Muscle layer of duodenum (tissue), 2 donors: ENCODE results near the gene ECE1.

ENCODE experiments used
- H3K27ac ChIP-seq: one replicate; pipeline ENCODE4 v1.7.0; 2013; ENCODE audit warnings: mild to moderate bottlenecking, low read length
- H3K27me3 ChIP-seq: one replicate; pipeline ENCODE4 v1.7.0; 2013; ENCODE audit warnings: low read depth, mild to moderate bottlenecking, control low read depth, low read length
- H3K36me3 ChIP-seq, 2 donors: one replicate each; pipeline ENCODE4 v1.7.0; 2013; ENCODE audit warnings: low read length in 2 of 2, control low read depth in 1 of 2, mild to moderate bottlenecking in 1 of 2; ENCODE audit not compliant: insufficient read depth in 2 of 2, control insufficient read depth in 1 of 2
- H3K4me1 ChIP-seq, 2 donors: one replicate each; pipeline ENCODE4 v1.7.0; 2013; ENCODE audit warnings: low read length in 2 of 2, mild to moderate bottlenecking in 2 of 2, control low read depth in 1 of 2, moderate library complexity in 1 of 2; ENCODE audit not compliant: insufficient read depth in 2 of 2, control insufficient read depth in 1 of 2
- H3K4me3 ChIP-seq, 2 donors: one replicate each; pipeline ENCODE4 v1.7.0; 2013; ENCODE audit warnings: low read length in 2 of 2, low read depth in 1 of 2, mild to moderate bottlenecking in 1 of 2
- H3K9me3 ChIP-seq, 2 donors: one replicate each; pipeline ENCODE4 v1.7.0; 2013; ENCODE audit warnings: low read length in 2 of 2, control low read depth in 1 of 2, mild to moderate bottlenecking in 1 of 2; ENCODE audit not compliant: control insufficient read depth in 1 of 2
- donor health status: healthy.

The ECE1 gene

DNA sequence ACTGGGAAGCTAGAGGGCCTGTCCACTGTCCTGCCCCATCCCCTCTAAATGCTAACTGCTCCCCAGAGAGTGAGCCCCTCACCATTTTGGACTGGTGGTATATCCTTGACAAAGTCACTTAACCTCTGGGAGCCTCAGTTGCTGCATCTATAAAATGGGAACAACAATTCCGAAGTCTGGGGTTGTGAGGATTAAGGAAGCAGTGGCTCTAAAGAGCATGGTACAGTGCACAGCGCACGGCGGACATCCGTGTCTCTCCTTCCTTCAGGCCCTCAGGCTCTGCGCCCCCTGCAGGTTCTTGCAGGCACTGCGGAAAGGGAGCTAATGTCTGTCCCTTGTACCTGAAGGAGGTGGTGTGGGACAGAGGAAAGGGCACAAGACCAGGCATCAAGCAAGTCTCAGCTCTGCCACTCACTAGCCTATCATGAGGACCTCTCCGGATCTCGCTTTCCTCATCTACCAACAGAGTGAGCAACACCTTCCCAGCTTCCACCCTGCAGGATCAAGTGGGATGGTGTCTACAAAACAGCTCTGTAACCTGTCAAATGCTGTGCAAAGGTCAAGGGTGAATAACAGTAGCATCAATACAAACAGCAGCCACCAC lies 20.1 kb downstream of the ECE1 start:
- H3K4me3 ChIP-seq = no peak overlapping the region
- H3K36me3 ChIP-seq = peaks cover 25 to 51% of the 10 kb centered on the region in 2 donors
- no peaks in the 10 kb centered on the region for H3K27me3 ChIP-seq
- no peak overlapping the region for H3K27ac ChIP-seq
- no peaks in the 10 kb centered on the region for H3K9me3 ChIP-seq
- H3K4me1 ChIP-seq = peaks cover 0 to 15% of the 10 kb centered on the region in 2 donors

DNA sequence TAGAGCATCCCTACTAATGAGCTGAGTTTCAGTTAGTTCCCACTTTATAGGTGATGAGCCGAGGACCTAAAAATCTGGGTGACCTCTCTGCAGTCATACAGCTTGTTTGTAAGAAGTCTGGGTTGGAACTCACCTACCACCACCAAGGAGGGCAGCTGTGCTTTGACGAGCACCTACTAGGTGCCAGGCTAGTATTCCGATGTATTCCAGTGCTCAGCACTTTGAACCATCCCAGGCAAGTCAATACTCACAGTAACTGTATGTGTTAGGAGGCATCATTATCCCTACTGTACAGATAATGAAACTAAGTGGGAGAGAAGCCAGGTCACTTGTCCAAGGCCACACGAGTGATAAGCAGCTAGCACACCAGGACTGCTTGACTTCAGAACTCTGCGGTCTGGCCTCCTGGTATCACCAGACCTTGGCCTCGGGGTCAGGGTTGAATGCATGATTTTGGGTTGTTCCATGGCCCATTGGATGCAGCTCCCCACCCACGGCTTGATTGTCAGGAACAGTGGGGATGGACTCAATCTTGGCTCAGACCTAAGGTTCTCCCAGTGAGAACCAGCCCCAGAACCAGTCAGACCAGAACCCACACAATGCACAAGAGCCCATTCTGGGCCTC lies 20.7 kb downstream of the ECE1 start:
- Histone ChIP-seq H3K4me1 (peaks cover 0 to 15% of the 10 kb centered on the region in 2 donors), H3K9me3 (no peaks in the 10 kb centered on the region), H3K36me3 (peaks cover 25 to 53% of the 10 kb centered on the region in 2 donors), H3K27me3 (no peaks in the 10 kb centered on the region), H3K4me3 (no peak overlapping the region), H3K27ac (no peak overlapping the region)

- peaks cover 0 to 10% of the 10 kb centered on the region in 2 donors for H3K4me1 ChIP-seq
- no peak overlapping the region for H3K4me3 ChIP-seq
- H3K27ac ChIP-seq = no peak overlapping the region
- H3K9me3 ChIP-seq = no peaks in the 10 kb centered on the region
- H3K36me3 ChIP-seq = peaks cover 25 to 56% of the 10 kb centered on the region in 2 donors
- H3K27me3 ChIP-seq = no peaks in the 10 kb centered on the region
Observed at GRCh38 chr1:21268281-21269239, 21.7 kb downstream of the ECE1 start.

- H3K27ac ChIP-seq = no peak overlapping the region
- H3K4me1 ChIP-seq = peaks cover 3 to 16% of the 10 kb centered on the region in 2 donors
- peaks cover 17 to 48% of the 10 kb centered on the region in 2 donors for H3K36me3 ChIP-seq
- no peak overlapping the region for H3K4me3 ChIP-seq
- no peaks in the 10 kb centered on the region for H3K27me3 ChIP-seq
- H3K9me3 ChIP-seq = no peaks in the 10 kb centered on the region
Observed at GRCh38 chr1:21267191-21268077, 22.8 kb downstream of the ECE1 start.

GRCh38 chr1:21266119-21266774 lies 24.0 kb downstream of the ECE1 start:
- H3K27ac ChIP-seq = no peak overlapping the region

DNA sequence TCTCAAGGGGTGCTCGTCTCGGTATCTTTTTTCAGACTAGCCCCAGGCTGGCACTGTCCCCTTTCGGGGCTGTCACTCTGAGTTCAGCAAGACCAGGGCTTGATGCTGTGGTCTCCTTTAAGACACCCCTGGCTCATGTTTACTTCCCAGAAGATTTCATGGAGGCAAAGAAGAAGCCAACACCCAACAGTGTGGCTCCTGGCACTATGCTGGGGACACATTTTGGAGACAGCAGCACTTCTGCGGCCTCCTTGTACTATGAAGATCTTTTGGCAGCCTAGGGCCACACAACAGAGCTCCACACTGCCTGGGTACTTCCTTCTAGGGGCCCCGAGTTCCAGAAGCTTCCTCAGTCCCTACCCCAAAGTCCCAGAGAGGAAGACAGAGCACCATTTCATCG lies 24.6 kb downstream of the ECE1 start:
- no peak overlapping the region for H3K27ac ChIP-seq
- no peaks in the 10 kb centered on the region for H3K27me3 ChIP-seq
- H3K36me3 ChIP-seq = peaks cover 10 to 41% of the 10 kb centered on the region in 2 donors
- no peak overlapping the region for H3K4me3 ChIP-seq
- no peaks in the 10 kb centered on the region for H3K9me3 ChIP-seq
- H3K4me1 ChIP-seq = peaks cover 13 to 34% of the 10 kb centered on the region in 2 donors

More at GRCh38 chr1:21266119-21266774, 24.0 kb downstream of the ECE1 start:
- H3K27me3 ChIP-seq = no peaks in the 10 kb centered on the region
- peaks cover 10 to 47% of the 10 kb centered on the region in 2 donors for H3K36me3 ChIP-seq
- no peaks in the 10 kb centered on the region for H3K9me3 ChIP-seq
- H3K4me3 ChIP-seq = no peak overlapping the region
- peaks cover 12 to 28% of the 10 kb centered on the region in 2 donors for H3K4me1 ChIP-seq

DNA sequence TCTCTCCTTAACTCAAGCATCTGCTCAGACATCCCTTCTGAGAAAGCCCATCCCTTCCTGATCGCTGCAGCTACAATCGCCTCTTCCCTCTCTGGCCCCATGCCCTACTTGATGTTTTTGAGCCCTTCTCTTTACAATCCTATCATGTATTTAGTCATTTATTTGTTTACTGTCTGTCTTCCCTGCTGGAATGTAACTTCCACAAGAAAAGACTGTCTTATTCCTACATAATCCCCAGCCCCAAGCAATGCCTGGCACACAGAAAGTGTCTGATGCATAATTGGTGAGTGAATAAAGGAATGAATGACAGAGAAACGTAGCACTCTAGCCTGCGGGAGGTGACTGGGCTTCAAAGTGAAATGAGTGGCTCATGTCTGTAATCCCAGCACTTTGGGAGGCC lies 25.4 kb downstream of the ECE1 start:
- Histone ChIP-seq H3K27ac (no peak overlapping the region), H3K4me1 (peaks cover 13 to 31% of the 10 kb centered on the region in 2 donors), H3K36me3 (peaks cover 10 to 42% of the 10 kb centered on the region in 2 donors)

DNA sequence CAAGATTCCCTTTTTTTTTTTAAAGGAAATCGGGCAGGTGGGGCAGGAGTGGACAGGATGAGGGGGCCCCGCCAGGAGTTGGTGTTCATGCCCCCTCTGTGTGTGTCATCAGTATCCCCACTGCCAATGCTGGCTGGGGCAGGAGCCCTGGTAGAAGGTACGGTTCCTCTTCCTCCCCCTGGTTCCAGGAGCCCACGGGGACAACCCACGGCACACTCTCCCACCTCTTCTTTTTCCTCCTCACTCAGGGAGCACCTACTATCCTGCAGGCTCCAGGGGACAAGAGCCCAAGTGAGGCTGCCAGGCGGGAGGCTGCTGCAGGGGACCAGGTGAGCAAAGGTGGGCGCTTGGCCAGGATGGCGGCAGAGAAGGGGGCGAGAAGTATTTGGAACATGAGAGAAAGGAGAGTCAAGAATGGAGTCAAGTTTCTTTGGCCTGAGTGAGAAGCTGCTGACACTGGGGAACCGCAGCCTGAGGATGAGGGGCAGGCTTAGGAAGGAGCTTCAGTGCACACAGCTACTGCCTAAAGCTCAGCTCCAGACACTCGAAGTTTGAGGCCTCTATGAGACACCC lies 26.5 kb downstream of the ECE1 start:
- no peak overlapping the region for H3K27ac ChIP-seq
- H3K36me3 ChIP-seq = peaks cover 6 to 33% of the 10 kb centered on the region in 2 donors

More for the DNA sequence above, 25.4 kb downstream of the ECE1 start:
- H3K27me3 ChIP-seq = no peaks in the 10 kb centered on the region
- H3K9me3 ChIP-seq = no peaks in the 10 kb centered on the region
- no peak overlapping the region for H3K4me3 ChIP-seq

GRCh38 chr1:21263052-21263429 lies 27.2 kb downstream of the ECE1 start:
- no peaks in the 10 kb centered on the region for H3K9me3 ChIP-seq
- peaks cover 8 to 33% of the 10 kb centered on the region in 2 donors for H3K36me3 ChIP-seq
- peaks cover 13 to 27% of the 10 kb centered on the region in 2 donors for H3K4me1 ChIP-seq
- no peaks in the 10 kb centered on the region for H3K27me3 ChIP-seq
- peak overlapping the region; percentile 91 for H3K27ac ChIP-seq
- H3K4me3 ChIP-seq = no peak overlapping the region

More for the DNA sequence above, 26.5 kb downstream of the ECE1 start:
- Histone ChIP-seq H3K9me3 (no peaks in the 10 kb centered on the region), H3K4me1 (peaks cover 13 to 27% of the 10 kb centered on the region in 2 donors), H3K27me3 (no peaks in the 10 kb centered on the region), H3K4me3 (no peak overlapping the region)
